Stomach (tissue), 9 donors: ENCODE data around the gene SPEN. TPM values are rescaled to one million over a fixed set of nuclear protein-coding genes. Genes with fewer than 3 reads are reported as not detected.

ENCODE experiments used
- DNase-seq, 2 donors: peaks; one replicate each; pipeline versions ENCODE4 v3.0.0 to v3.0.0-alpha.2; 2013 to 2019
- H3K27ac ChIP-seq, 5 donors: fragments of 200-600 bp in 4 of 5; sonication (generic) in 4 of 5; one replicate each; pipeline ENCODE4 v1.5.1; 2013 to 2019; ENCODE audit warnings: mild to moderate bottlenecking in 1 of 5, moderate library complexity in 1 of 5
- H3K27me3 ChIP-seq, 3 donors: fragments of 200-600 bp; sonication (generic); one replicate each; pipeline ENCODE4 v1.5.1; 2017 to 2019; ENCODE audit warnings: mixed run types in 1 of 3
- H3K36me3 ChIP-seq, 4 donors: fragments of 200-600 bp; sonication (generic); 1 replicate in 3 of 4; 2 replicates in 1 of 4; pipeline ENCODE4 v1.5.1; 2016 to 2019
- H3K4me1 ChIP-seq, 4 donors: fragments of 200-600 bp; sonication (generic); one replicate each; pipeline ENCODE4 v1.5.1; 2016 to 2019
- H3K4me3 ChIP-seq, 4 donors: fragments of 200-600 bp; sonication (generic) in 3 of 4; one replicate each; pipeline ENCODE4 v1.5.1; 2016 to 2019; ENCODE audit warnings: mild to moderate bottlenecking in 1 of 4
- H3K9me3 ChIP-seq, 4 donors: fragments of 200-600 bp; sonication (generic); one replicate each; pipeline ENCODE4 v1.5.1; 2016 to 2019
- EP300 ChIP-seq: sonication (generic); formaldehyde crosslinking; IDR thresholded peaks from one replicate; pipeline ENCODE4 v1.6.1; 2017; ENCODE audit warnings: antibody characterized with exemption
- POLR2A ChIP-seq, 4 donors: fragments of 450-650 bp; IDR thresholded peaks; one replicate each; pipeline ENCODE4 v1.6.1; 2016; ENCODE audit warnings: antibody characterized with exemption in 4 of 4, control low read depth in 2 of 4, mild to moderate bottlenecking in 1 of 4, moderate library complexity in 1 of 4
- POLR2AphosphoS5 ChIP-seq, 3 donors: sonication (generic); formaldehyde crosslinking; IDR thresholded peaks; one replicate each; pipeline ENCODE4 v1.6.1; 2016; ENCODE audit warnings: antibody characterized with exemption in 3 of 3
- WGBS, 5 donors: extraction: QIAGEN DNeasy Blood & Tissue Kit in 3 of 5; methylation state at CpG; one replicate each; pipeline versions ENCODE4 v1.1.5 to v1.1.7; 2013 to 2018; 5-methylcytosine and 5-hydroxymethylcytosine counted together
- intact Hi-C: fragments of 100-400 bp; cut with DNase I; formaldehyde crosslinking; loops from one replicate; pipeline ENCODE4 v1.15.1; 2023; ENCODE audit warnings: low total_unique reads
- polyA plus RNA-seq, 3 donors: library from polyadenylated mRNA; stranded (reverse); fragments of 200-250 nt; gene quantifications; one replicate each; pipeline ENCODE4 v1.2.3, GENCODE V29; 2013
- total RNA-seq, 5 donors: library from RNA; depleted of rRNA; stranded (reverse); fragments of >200 nt; gene quantifications; one replicate each; pipeline versions ENCODE4 v1.1.0 to v1.2.3, GENCODE V29; 2014 to 2016
- TF ChIP-seq, protein P1 (sequence below), 7 experiments: fragments of 450-650 bp in 4 of 7; fragments of 200-600 bp in 3 of 7; sonication (generic) in 3 of 7; IDR thresholded peaks; one replicate each; pipeline ENCODE4 v1.5.1; 2016 to 2019; ENCODE audit warnings: antibody characterized with exemption in 7 of 7, control low read depth in 2 of 7, mild to moderate bottlenecking in 1 of 7
- donor health status: healthy with polysubstance abuse.
- donor health status: Bipolar disorder and iron deficiency.
- donor health status: healthy.

The SPEN gene
- total and polyA plus RNA-seq, 8 donors = 5.6 to 114 (median 28.8) TPM

- Histone ChIP-seq H3K27ac (peak overlapping the region in 4 of 5 donors; percentile 26 to 86 (median 53)), H3K4me3 (no peak overlapping the region), H3K9me3 (no peaks in the 10 kb centered on the region), H3K36me3 (peaks cover 0 to 14% (median 7%) of the 10 kb centered on the region in 4 donors), H3K27me3 (no peaks in the 10 kb centered on the region), H3K4me1 (peaks cover 51 to 90% (median 70%) of the 10 kb centered on the region in 4 donors)
- DNase-seq = peak in 1 of 2 donors; percentile 15
- intact Hi-C loops = no loop called here
- TF ChIP-seq, protein P1, sequence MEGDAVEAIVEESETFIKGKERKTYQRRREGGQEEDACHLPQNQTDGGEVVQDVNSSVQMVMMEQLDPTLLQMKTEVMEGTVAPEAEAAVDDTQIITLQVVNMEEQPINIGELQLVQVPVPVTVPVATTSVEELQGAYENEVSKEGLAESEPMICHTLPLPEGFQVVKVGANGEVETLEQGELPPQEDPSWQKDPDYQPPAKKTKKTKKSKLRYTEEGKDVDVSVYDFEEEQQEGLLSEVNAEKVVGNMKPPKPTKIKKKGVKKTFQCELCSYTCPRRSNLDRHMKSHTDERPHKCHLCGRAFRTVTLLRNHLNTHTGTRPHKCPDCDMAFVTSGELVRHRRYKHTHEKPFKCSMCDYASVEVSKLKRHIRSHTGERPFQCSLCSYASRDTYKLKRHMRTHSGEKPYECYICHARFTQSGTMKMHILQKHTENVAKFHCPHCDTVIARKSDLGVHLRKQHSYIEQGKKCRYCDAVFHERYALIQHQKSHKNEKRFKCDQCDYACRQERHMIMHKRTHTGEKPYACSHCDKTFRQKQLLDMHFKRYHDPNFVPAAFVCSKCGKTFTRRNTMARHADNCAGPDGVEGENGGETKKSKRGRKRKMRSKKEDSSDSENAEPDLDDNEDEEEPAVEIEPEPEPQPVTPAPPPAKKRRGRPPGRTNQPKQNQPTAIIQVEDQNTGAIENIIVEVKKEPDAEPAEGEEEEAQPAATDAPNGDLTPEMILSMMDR (IDR thresholded peaks at IDR 0.05) = no peak
- TF ChIP-seq POLR2A (IDR thresholded peaks at IDR 0.05) = no peak
- TF ChIP-seq POLR2AphosphoS5 (IDR thresholded peaks at IDR 0.05) = no peak
- no peak for TF ChIP-seq EP300
- WGBS, 5 donors = 21 to 55% (median 41%) methylated on average over 1 of the region's 1 CpG
Measured at GRCh38 chr1:15953791-15954241, 106.3 kb downstream of the SPEN start.

GRCh38 chr1:15954316-15954715, 106.8 kb downstream of the SPEN start:
- TF ChIP-seq EP300 (no peak), POLR2A (IDR thresholded peaks at IDR 0.05) (no peak), POLR2AphosphoS5 (IDR thresholded peaks at IDR 0.05) (no peak)
- TF ChIP-seq, protein P1 (IDR thresholded peaks at IDR 0.05) = no peak
- intact Hi-C loops = no loop called here
- Histone ChIP-seq H3K4me1 (peaks cover 46 to 89% (median 67%) of the 10 kb centered on the region in 4 donors), H3K27me3 (no peaks in the 10 kb centered on the region), H3K36me3 (peaks cover 0 to 14% (median 7%) of the 10 kb centered on the region in 4 donors), H3K27ac (peak overlapping the region in 3 of 5 donors; percentile 9 to 61 (median 24)), H3K9me3 (no peaks in the 10 kb centered on the region), H3K4me3 (no peak overlapping the region)
- no peak for DNase-seq
- 76 to 92% (median 89%) methylated on average over 3 of the region's 3 CpGs for WGBS, 5 donors

GRCh38 chr1:15955552-15955951, 108.0 kb downstream of the SPEN start:
- 97 to 100% (median 99%) methylated on average over 2 of the region's 2 CpGs for WGBS, 5 donors
- Histone ChIP-seq H3K36me3 (peaks cover 0 to 14% (median 7%) of the 10 kb centered on the region in 4 donors), H3K27me3 (no peaks in the 10 kb centered on the region), H3K27ac (peak overlapping the region in 1 of 5 donors; percentile 41), H3K4me3 (no peak overlapping the region), H3K4me1 (peaks cover 34 to 77% (median 58%) of the 10 kb centered on the region in 4 donors), H3K9me3 (no peaks in the 10 kb centered on the region)
- DNase-seq = no peak
- TF ChIP-seq POLR2A (IDR thresholded peaks at IDR 0.05) (no peak), POLR2AphosphoS5 (IDR thresholded peaks at IDR 0.05) (no peak), EP300 (no peak)
- TF ChIP-seq, protein P1 (IDR thresholded peaks at IDR 0.05) = no peak
- intact Hi-C loops = no loop called here

DNA sequence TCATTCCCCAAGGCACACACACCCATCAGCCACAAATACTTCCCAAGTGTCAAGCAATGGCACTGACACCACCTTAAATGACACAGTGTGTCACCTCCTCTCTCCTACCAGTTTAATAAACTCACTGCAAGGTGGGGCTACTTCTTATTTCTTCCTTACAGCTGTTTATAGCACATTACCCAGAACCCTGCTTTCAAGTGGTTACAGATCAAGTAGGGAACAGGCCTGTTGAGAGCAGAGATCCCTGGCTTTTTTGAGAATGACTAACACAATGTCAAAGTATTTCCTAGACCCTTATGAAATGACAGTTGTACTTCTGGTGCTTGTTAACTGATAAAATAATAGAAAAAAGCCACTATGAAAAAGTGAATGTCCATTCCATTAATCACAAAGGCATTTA, 108.6 kb downstream of the SPEN start:
- Histone ChIP-seq H3K27me3 (no peaks in the 10 kb centered on the region), H3K27ac (peak overlapping the region in 2 of 5 donors; percentile 41 to 42), H3K4me1 (peaks cover 28 to 71% (median 52%) of the 10 kb centered on the region in 4 donors), H3K36me3 (peaks cover 0 to 14% (median 7%) of the 10 kb centered on the region in 4 donors), H3K9me3 (no peaks in the 10 kb centered on the region), H3K4me3 (no peak overlapping the region)
- TF ChIP-seq, protein P1 (IDR thresholded peaks at IDR 0.05) = no peak
- TF ChIP-seq POLR2AphosphoS5 (IDR thresholded peaks at IDR 0.05) (no peak), POLR2A (IDR thresholded peaks at IDR 0.05) (no peak), EP300 (no peak)
- no peak for DNase-seq
- intact Hi-C loops = no loop called here
